ENCODE data around the gene NPPB. TPM values are rescaled to one million over a fixed set of nuclear protein-coding genes. Genes with fewer than 3 reads are reported as not detected.

NPPB gene
- polyA plus RNA-seq, 1 donor from 2014 or later, result not detected

DNA sequence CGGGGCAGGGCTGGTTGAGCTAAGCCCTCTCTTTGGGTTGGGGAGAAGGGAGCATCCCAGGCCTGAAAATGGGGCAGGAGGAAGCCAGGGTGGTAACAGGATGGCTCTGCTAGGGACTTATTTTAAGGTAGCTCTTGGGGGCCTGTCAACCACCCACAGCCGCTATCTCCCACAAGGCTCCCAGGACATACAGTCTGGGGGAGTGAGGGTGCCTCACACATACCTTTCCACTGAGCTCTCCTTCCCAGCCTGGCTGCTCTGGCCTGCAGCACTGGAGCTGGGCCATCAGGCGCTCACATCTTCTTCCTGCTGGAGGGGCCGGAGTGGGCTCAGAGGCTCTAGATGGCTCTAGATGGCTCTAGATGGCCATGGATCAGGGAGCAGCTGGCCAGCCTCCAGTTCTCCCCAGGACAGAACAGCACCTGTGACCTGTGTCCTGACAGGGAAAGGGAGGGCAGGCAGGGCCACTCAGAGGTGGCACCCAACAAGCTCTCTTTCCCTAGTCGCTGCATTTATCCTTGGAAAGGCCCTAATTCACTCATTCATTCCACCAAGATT lies 11.0 kb upstream of the NPPB start:
- no peak for TF ChIP-seq MXI1 (conservative IDR thresholded peaks at IDR 0.05; ENCODE audit: poor library complexity, severe bottlenecking)
- TF ChIP-seq RAD21 (conservative IDR thresholded peaks at IDR 0.05), result no peak
- no peak for TF ChIP-seq SMC3 (conservative IDR thresholded peaks at IDR 0.05; ENCODE audit: poor library complexity)
- no peak for TF ChIP-seq REST (IDR thresholded peaks at IDR 0.05; ENCODE audit: borderline replicate concordance)
- H3K9me3 ChIP-seq (ENCODE audit: low read length), result no peaks in the 10 kb centered on the region
- H3K9ac ChIP-seq (ENCODE audit: low read length), result no peak overlapping the region
- H3K79me2 ChIP-seq (replicated peaks; ENCODE audit: insufficient read depth, low read length), result no peaks in the 10 kb centered on the region
- no peaks in the 10 kb centered on the region for H3K27me3 ChIP-seq (ENCODE audit: insufficient read depth, low read depth, low read length)
- H3K4me2 ChIP-seq (ENCODE audit: low read length), result no peak overlapping the region
- H3K27ac ChIP-seq (ENCODE audit: low read length), result no peak overlapping the region
- H4K20me1 ChIP-seq (ENCODE audit: insufficient read depth), result no peaks in the 10 kb centered on the region
- H2AFZ ChIP-seq (ENCODE audit: low read depth, low read length), result no peak overlapping the region
- H3K9me2 ChIP-seq (ENCODE audit: insufficient read depth, low read length), result no peaks in the 10 kb centered on the region
- no peak overlapping the region for H3K4me3 ChIP-seq (ENCODE audit: low read length)
- H3K36me3 ChIP-seq (ENCODE audit: insufficient read depth, low read length), result no peaks in the 10 kb centered on the region
- no peaks in the 10 kb centered on the region for H3F3A ChIP-seq (ENCODE audit: insufficient read depth, low read length, poor library complexity, severe bottlenecking)

GRCh38 chr1:11869104-11869503 lies 10.4 kb upstream of the NPPB start:
- Histone ChIP-seq H3F3A (ENCODE audit: insufficient read depth, low read length, poor library complexity, severe bottlenecking) (no peaks in the 10 kb centered on the region), H3K4me2 (ENCODE audit: low read length) (no peak overlapping the region), H3K27me3 (ENCODE audit: insufficient read depth, low read depth, low read length) (no peaks in the 10 kb centered on the region), H4K20me1 (ENCODE audit: insufficient read depth) (no peaks in the 10 kb centered on the region), H3K4me3 (ENCODE audit: low read length) (no peak overlapping the region), H2AFZ (ENCODE audit: low read depth, low read length) (no peak overlapping the region), H3K79me2 (replicated peaks; ENCODE audit: insufficient read depth, low read length) (no peaks in the 10 kb centered on the region), H3K36me3 (ENCODE audit: insufficient read depth, low read length) (no peaks in the 10 kb centered on the region), H3K9me2 (ENCODE audit: insufficient read depth, low read length) (no peaks in the 10 kb centered on the region), H3K27ac (ENCODE audit: low read length) (no peak overlapping the region), H3K9me3 (ENCODE audit: low read length) (no peaks in the 10 kb centered on the region), H3K9ac (ENCODE audit: low read length) (no peak overlapping the region)
- TF ChIP-seq REST (IDR thresholded peaks at IDR 0.05; ENCODE audit: borderline replicate concordance) (no peak), SMC3 (conservative IDR thresholded peaks at IDR 0.05; ENCODE audit: poor library complexity) (no peak), MXI1 (conservative IDR thresholded peaks at IDR 0.05; ENCODE audit: poor library complexity, severe bottlenecking) (no peak), EZH2 (IDR thresholded peaks at IDR 0.05; ENCODE audit: borderline replicate concordance, insufficient read depth, low read length, poor library complexity, severe bottlenecking) (no peak), TAF1 (IDR thresholded peaks at IDR 0.05; ENCODE audit: low read depth) (no peak), POLR2AphosphoS5 (IDR thresholded peaks at IDR 0.05) (no peak), RAD21 (conservative IDR thresholded peaks at IDR 0.05) (no peak), EP300 (conservative IDR thresholded peaks at IDR 0.05; ENCODE audit: poor library complexity, severe bottlenecking) (no peak)
- TF ChIP-seq, protein P1, sequence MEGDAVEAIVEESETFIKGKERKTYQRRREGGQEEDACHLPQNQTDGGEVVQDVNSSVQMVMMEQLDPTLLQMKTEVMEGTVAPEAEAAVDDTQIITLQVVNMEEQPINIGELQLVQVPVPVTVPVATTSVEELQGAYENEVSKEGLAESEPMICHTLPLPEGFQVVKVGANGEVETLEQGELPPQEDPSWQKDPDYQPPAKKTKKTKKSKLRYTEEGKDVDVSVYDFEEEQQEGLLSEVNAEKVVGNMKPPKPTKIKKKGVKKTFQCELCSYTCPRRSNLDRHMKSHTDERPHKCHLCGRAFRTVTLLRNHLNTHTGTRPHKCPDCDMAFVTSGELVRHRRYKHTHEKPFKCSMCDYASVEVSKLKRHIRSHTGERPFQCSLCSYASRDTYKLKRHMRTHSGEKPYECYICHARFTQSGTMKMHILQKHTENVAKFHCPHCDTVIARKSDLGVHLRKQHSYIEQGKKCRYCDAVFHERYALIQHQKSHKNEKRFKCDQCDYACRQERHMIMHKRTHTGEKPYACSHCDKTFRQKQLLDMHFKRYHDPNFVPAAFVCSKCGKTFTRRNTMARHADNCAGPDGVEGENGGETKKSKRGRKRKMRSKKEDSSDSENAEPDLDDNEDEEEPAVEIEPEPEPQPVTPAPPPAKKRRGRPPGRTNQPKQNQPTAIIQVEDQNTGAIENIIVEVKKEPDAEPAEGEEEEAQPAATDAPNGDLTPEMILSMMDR (IDR thresholded peaks at IDR 0.05; ENCODE audit: poor library complexity, severe bottlenecking), result no peak

Measured in neural cell (in vitro differentiated cells).